Neural crest cell (in vitro differentiated cells): Measurements from ENCODE around the gene MTUS2. TPM values are rescaled to one million over a fixed set of nuclear protein-coding genes. Genes with fewer than 3 reads are reported as not detected.

Experiments
- DNase-seq: peaks from one replicate; pipeline ENCODE4 v3.0.0; 2021; ENCODE audit warnings: low read depth, mixed read lengths, low spot score
- H3K27ac Mint-ChIP-seq: one replicate; pipeline ENCODE4 v1.8.0; 2021; ENCODE audit warnings: mild to moderate bottlenecking, mixed read lengths; ENCODE audit not compliant: unreplicated experiment
- H3K27me3 Mint-ChIP-seq: 2 replicates; pipeline ENCODE4 v1.8.0; 2021; ENCODE audit warnings: low read depth, mild to moderate bottlenecking, mixed read lengths
- H3K36me3 Mint-ChIP-seq: 2 replicates; pipeline ENCODE4 v1.8.0; 2021; ENCODE audit warnings: low read depth, mild to moderate bottlenecking, mixed read lengths
- H3K4me1 Mint-ChIP-seq: 2 replicates; pipeline ENCODE4 v1.8.0; 2021; ENCODE audit warnings: mixed read lengths
- H3K4me3 Mint-ChIP-seq: one replicate; pipeline ENCODE4 v1.8.0; 2021; ENCODE audit warnings: mild to moderate bottlenecking, mixed read lengths
- H3K9me3 Mint-ChIP-seq: 2 replicates; pipeline ENCODE4 v1.8.0; 2021; ENCODE audit warnings: mixed read lengths
- CTCF ChIP-seq: fragments of 200-600 bp; sonication (generic); conservative IDR thresholded peaks from 2 replicates; pipeline ENCODE4 v1.5.0; 2021; ENCODE audit warnings: antibody characterized with exemption, mild to moderate bottlenecking
- total RNA-seq: library from RNA; stranded (reverse); gene quantifications from 2 replicates; pipeline ENCODE4 v1.2.1, GENCODE V29; 2021

The MTUS2 gene
- total RNA-seq, 1 donor from 2014 or later = 0.91 TPM

- H3K4me3 Mint-ChIP-seq = no peak overlapping the region
- no peak for TF ChIP-seq CTCF
- DNase-seq = no peak
- peaks cover 6% of the 10 kb centered on the region for H3K36me3 Mint-ChIP-seq
- no peaks in the 10 kb centered on the region for H3K9me3 Mint-ChIP-seq
- no peaks in the 10 kb centered on the region for H3K27me3 Mint-ChIP-seq
- H3K4me1 Mint-ChIP-seq = peaks cover 13% of the 10 kb centered on the region
- peak overlapping the region; percentile 58 for H3K27ac Mint-ChIP-seq
These were observed 715.8 kb downstream of the MTUS2 start for GRCh38 chr13:29535663-29536655.

- Mint-ChIP-seq H3K36me3 (peaks cover 11% of the 10 kb centered on the region), H3K27ac (no peak overlapping the region), H3K27me3 (no peaks in the 10 kb centered on the region)
These were observed 716.7 kb downstream of the MTUS2 start for GRCh38 chr13:29536853-29537252.

GRCh38 chr13:29537736-29538651, 717.9 kb downstream of the MTUS2 start:
- no peak for TF ChIP-seq CTCF
- Mint-ChIP-seq H3K36me3 (peaks cover 11% of the 10 kb centered on the region), H3K4me3 (no peak overlapping the region), H3K27ac (peak overlapping the region; percentile 9), H3K9me3 (no peaks in the 10 kb centered on the region), H3K27me3 (no peaks in the 10 kb centered on the region), H3K4me1 (peaks cover 13% of the 10 kb centered on the region)
- no peak for DNase-seq

More at GRCh38 chr13:29536853-29537252, 716.7 kb downstream of the MTUS2 start:
- DNase-seq = no peak
- H3K4me3 Mint-ChIP-seq = no peak overlapping the region
- peaks cover 17% of the 10 kb centered on the region for H3K4me1 Mint-ChIP-seq
- TF ChIP-seq CTCF = no peak
- H3K9me3 Mint-ChIP-seq = no peaks in the 10 kb centered on the region

DNA sequence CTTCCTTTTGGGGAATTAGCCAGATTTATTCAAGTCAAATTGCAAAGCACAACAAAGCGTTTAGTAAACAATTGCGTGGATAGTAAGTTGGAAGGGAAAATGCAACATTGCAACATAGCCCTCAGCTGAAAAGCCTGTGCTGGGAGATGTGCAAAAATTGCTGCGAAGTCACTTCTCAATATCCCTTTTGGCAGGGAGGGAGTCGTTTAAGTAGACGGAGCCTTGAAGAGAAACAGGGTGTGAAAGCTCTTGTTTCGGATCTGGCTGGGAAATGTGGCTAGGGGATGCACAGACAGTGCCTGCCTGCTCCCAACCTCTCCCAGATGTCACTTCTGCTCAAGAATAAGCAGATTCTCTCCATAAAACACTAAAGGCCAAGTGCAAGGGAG, 718.5 kb downstream of the MTUS2 start:
- Mint-ChIP-seq H3K4me3 (no peak overlapping the region), H3K4me1 (peaks cover 18% of the 10 kb centered on the region), H3K9me3 (no peaks in the 10 kb centered on the region), H3K27ac (no peak overlapping the region), H3K27me3 (no peaks in the 10 kb centered on the region), H3K36me3 (peaks cover 11% of the 10 kb centered on the region)
- no peak for DNase-seq
- TF ChIP-seq CTCF = no peak

DNA sequence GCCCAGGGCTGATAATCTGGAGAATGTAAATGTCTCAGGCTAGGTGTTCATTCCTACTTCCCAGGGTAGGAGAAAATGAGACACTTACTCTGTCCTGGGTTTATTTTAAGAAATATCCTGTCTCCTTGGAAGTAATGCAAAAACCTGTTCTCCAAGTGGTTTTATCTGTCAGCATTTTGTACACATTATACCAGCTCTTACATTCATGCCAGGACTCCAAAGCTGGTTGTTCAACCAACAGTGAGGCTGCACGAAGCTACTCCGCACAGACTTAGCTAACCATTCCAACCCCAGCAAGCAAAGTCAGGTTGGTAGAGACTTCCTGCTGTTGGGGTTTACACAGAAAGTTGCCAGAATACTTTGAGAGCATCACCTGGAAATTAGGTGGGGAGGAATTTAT, 719.7 kb downstream of the MTUS2 start:
- H3K36me3 Mint-ChIP-seq = peaks cover 11% of the 10 kb centered on the region
- DNase-seq = no peak
- no peak for TF ChIP-seq CTCF
- H3K4me1 Mint-ChIP-seq = peaks cover 20% of the 10 kb centered on the region
- H3K9me3 Mint-ChIP-seq = no peaks in the 10 kb centered on the region
- H3K27ac Mint-ChIP-seq = no peak overlapping the region
- H3K4me3 Mint-ChIP-seq = no peak overlapping the region
- H3K27me3 Mint-ChIP-seq = no peaks in the 10 kb centered on the region
